Ishikawa (cell line): ENCODE data around the gene CXCR4.

Experiments used
- CEBPB ChIP-seq: IDR thresholded peaks from 2 replicates; pipeline ENCODE4 v1.6.1; 2012
- CREB1 ChIP-seq: IDR thresholded peaks from 2 replicates; pipeline ENCODE4 v1.6.1; 2012; ENCODE audit warnings: low read depth
- EP300 ChIP-seq: IDR thresholded peaks from 2 replicates; pipeline ENCODE4 v1.6.1; 2012; ENCODE audit warnings: borderline replicate concordance
- FOXM1 ChIP-seq: IDR thresholded peaks from 2 replicates; pipeline ENCODE4 v1.6.1; 2012; ENCODE audit warnings: low read depth, borderline replicate concordance
- MAX ChIP-seq: IDR thresholded peaks from 2 replicates; pipeline ENCODE4 v1.6.1; 2012
- NFIC ChIP-seq: IDR thresholded peaks from 2 replicates; pipeline ENCODE4 v1.6.1; 2012
- RAD21 ChIP-seq: IDR thresholded peaks from 2 replicates; pipeline ENCODE4 v1.6.1; 2012; ENCODE audit warnings: low read depth
- REST ChIP-seq: IDR thresholded peaks from 2 replicates; pipeline ENCODE4 v1.6.1; 2012; ENCODE audit warnings: low read depth, mild to moderate bottlenecking
- TAF1 ChIP-seq: IDR thresholded peaks from 2 replicates; pipeline ENCODE4 v1.6.1; 2012; ENCODE audit warnings: low read depth, mild to moderate bottlenecking
- TCF12 ChIP-seq: IDR thresholded peaks from 2 replicates; pipeline ENCODE4 v1.6.1; 2012; ENCODE audit warnings: low read depth
- YY1 ChIP-seq: IDR thresholded peaks from 2 replicates; pipeline ENCODE4 v1.6.1; 2012; ENCODE audit warnings: low read depth
- ZBTB7A ChIP-seq: IDR thresholded peaks from 2 replicates; pipeline ENCODE4 v1.6.1; 2012; ENCODE audit warnings: low read depth
- TF ChIP-seq, protein P1 (sequence below): IDR thresholded peaks from 2 replicates; pipeline ENCODE4 v1.6.1; 2012

- TF ChIP-seq MAX (no peak), YY1 (no peak), CREB1 (no peak), ZBTB7A (no peak), FOXM1 (no peak), EP300 (no peak), TAF1 (no peak), REST (no peak), TCF12 (no peak), RAD21 (no peak), NFIC (no peak), CEBPB (no peak)
- TF ChIP-seq, protein P1, sequence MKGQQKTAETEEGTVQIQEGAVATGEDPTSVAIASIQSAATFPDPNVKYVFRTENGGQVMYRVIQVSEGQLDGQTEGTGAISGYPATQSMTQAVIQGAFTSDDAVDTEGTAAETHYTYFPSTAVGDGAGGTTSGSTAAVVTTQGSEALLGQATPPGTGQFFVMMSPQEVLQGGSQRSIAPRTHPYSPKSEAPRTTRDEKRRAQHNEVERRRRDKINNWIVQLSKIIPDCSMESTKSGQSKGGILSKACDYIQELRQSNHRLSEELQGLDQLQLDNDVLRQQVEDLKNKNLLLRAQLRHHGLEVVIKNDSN: no peak
These were observed 23.7 kb upstream of the CXCR4 start for GRCh38 chr2:136141510-136142149.
